Esophagus squamous epithelium (tissue), 4 donors: Measurements from ENCODE around the gene MORN1.

Experiments
- POLR2A ChIP-seq, 4 donors: fragments of 450-650 bp; IDR thresholded peaks; one replicate each; pipeline ENCODE4 v1.6.1; 2017; ENCODE audit warnings: antibody characterized with exemption in 4 of 4, mild to moderate bottlenecking in 4 of 4, moderate library complexity in 3 of 4
- TF ChIP-seq, protein P1 (sequence below), 6 experiments: fragments of 450-650 bp in 4 of 6; fragments of 200-600 bp in 2 of 6; sonication (generic) in 2 of 6; IDR thresholded peaks; one replicate each; pipeline ENCODE4 v1.5.1; 2016 to 2019; ENCODE audit warnings: antibody characterized with exemption in 6 of 6, mild to moderate bottlenecking in 4 of 6, moderate library complexity in 4 of 6

DNA sequence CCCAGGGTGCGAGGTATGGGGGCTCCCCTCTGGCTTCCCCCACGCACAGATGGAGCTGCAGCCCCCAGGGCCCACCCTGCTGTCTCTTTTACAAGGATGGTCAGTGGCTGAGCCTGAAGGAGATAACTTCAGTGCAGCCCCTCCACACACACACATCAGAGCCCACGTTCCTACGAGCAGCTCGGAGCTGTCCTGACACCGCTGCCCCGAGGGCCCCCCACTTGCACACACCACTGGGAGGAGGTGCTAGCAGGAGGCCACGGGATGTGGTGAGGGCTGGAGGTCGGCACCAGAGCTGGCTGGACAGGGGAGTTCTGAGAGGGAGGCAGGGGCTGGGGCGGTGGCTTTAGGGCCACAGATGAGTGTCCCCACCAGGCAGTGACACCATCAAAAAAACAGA, 53.9 kb downstream of the MORN1 start:
- no peak for TF ChIP-seq POLR2A (IDR thresholded peaks at IDR 0.05)
- TF ChIP-seq, protein P1, sequence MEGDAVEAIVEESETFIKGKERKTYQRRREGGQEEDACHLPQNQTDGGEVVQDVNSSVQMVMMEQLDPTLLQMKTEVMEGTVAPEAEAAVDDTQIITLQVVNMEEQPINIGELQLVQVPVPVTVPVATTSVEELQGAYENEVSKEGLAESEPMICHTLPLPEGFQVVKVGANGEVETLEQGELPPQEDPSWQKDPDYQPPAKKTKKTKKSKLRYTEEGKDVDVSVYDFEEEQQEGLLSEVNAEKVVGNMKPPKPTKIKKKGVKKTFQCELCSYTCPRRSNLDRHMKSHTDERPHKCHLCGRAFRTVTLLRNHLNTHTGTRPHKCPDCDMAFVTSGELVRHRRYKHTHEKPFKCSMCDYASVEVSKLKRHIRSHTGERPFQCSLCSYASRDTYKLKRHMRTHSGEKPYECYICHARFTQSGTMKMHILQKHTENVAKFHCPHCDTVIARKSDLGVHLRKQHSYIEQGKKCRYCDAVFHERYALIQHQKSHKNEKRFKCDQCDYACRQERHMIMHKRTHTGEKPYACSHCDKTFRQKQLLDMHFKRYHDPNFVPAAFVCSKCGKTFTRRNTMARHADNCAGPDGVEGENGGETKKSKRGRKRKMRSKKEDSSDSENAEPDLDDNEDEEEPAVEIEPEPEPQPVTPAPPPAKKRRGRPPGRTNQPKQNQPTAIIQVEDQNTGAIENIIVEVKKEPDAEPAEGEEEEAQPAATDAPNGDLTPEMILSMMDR (IDR thresholded peaks at IDR 0.05), result no peak
